ENCODE results near the gene HEATR3.

GRCh38 chr16:50059111-50059510 lies 6.7 kb upstream of the HEATR3 start:
- TF ChIP-seq POLR2AphosphoS5 (IDR thresholded peaks at IDR 0.05; ENCODE audit: low read depth) (no peak), STAT1 (IDR thresholded peaks at IDR 0.05; ENCODE audit: unreplicated experiment) (no peak)
